GM13976 (cell line): Measurements from ENCODE around the gene CDON.
"Not testable (repeated sequence)": the region's sequence is repeated elsewhere in the genome, so short reads cannot be mapped to it uniquely, and the experiment has no call there.

Experiments
- DNase-seq: peaks from one replicate; pipeline ENCODE4 v3.0.0; 2012; ENCODE audit warnings: low spot score
- CTCF ChIP-seq: IDR thresholded peaks from 2 replicates; pipeline ENCODE4 v1.5.1; 2012; ENCODE audit warnings: borderline replicate concordance, mild to moderate bottlenecking; ENCODE audit not compliant: insufficient read depth; ENCODE audit errors: extremely low read depth, missing control alignments, control extremely low read depth
- in situ Hi-C: fragments of 300-500 bp; cut with MboI; formaldehyde crosslinking; loops from one replicate; pipeline ENCODE4 v1.12.0; 2022; ENCODE audit warnings: low sequenced_read_pairs, mixed read lengths, inconsistent platforms; ENCODE audit not compliant: unreplicated experiment

CDON gene

GRCh38 chr11:125916683-125917347 lies 145.9 kb downstream of the CDON start:
- no peak for TF ChIP-seq CTCF
- no peak for DNase-seq
- in situ Hi-C loops: no loop called here

GRCh38 chr11:125914601-125915000 lies 148.1 kb downstream of the CDON start:
- DNase-seq, in situ Hi-C loops: not testable (repeated sequence)

GRCh38 chr11:125910226-125910849 lies 152.3 kb downstream of the CDON start:
- in situ Hi-C loops: no loop called here
- TF ChIP-seq CTCF: no peak
- DNase-seq: no peak
